GM18517 (cell line): ENCODE data around the gene LMOD2.

Source experiments
- ATAC-seq: cut with Tn5 transposase; IDR thresholded peaks from one replicate; pipeline ENCODE4 v1.9.1; 2021; ENCODE audit warnings: mild to moderate bottlenecking, moderate library complexity; ENCODE audit not compliant: unreplicated experiment

Gene LMOD2

DNA sequence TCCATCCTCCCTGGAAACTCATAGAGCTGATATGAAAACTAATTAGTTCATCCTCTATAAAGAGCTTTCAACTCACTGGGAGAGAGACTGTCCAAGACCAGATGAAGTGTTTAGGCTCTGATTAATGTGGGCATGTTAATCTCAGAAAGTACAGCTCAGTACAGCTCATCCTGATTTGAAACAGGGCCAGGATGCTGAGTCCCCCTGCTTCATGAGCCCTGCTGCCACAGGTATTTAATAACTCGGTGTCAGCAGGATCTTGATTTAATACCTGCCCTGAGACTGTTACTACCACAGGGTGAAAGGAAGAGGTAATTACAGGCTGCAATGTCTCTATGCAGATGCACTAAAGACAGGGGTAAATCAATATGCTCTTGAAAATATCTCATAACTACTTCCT is 10.8 kb downstream of the LMOD2 start:
- ATAC-seq = no peak

DNA sequence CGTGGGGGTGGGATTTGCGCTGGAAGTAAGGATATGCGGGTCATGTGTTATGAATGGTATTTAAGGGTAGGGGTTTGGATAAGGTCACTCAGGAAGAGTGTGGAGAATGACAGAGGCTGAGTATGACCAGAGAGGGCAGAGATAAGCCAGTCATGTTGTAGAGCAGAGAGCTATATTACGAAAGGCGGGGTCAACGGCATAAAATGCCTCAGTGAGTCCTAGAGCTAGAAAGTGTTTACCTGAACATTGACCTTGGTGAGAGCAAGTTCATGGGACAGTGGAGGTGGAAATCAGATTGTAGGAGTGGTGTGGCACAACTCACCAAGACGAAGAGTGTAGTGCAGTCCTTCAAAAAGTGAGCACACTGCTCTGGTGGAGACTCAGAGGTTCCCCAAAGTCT is 13.8 kb downstream of the LMOD2 start:
- ATAC-seq = no peak

DNA sequence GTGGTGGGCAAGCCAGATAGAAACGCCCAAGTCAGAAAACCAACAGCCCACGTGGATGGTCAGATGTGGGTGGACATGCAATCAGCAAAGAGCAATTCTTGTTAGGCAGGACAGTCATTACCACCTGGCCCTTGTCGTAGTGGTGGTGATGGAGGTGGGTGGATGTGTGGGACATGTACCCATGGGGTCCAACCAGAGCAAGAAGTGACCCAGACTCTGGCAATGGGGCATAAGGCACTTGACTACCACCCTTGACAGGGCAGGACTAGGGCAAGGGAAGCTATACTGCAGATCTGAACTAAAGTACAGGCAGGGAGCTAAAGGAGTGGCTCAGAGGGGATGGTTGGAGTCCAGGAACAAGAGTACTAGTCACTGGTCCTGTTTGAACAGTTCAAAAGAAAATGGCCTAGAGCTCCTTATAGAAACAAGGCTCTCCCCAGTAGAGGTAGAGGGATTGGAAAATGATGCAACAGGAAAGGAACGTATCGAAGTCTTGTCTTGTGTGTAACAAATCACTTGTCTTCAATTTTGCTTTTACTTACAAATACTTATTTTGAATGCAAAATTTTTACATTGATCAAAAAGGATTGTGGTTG is 17.6 kb downstream of the LMOD2 start:
- no peak for ATAC-seq

DNA sequence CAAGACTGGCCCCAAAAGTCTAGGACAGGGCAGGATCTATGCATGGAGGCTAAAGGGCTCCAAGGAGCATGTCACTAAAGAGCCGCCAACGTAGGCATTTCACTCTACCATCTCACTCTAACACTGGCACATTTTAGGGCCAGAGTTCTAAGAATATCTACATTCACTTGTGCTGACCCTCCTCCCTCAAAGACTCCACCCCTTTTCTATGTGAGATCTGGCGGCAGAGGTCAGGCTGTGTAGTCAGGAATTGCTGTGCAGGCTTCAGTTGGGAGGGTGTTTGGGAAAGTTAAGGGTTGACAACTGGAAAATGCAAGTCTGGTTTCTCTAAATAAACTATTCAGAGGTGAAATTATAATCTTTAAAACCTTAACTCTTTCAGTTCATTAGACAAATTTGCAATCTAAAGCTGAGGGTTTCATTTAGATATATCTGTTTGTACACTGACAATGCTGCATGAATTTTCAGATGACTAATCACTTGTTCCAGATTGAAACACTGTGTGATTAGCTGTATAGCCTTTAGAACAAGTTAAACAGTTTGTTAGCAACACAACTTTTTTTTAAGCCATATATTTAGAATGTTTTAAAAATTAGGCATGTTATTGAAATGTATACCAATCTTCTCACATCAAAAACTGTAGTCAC is 18.2 kb downstream of the LMOD2 start:
- ATAC-seq = no peak

DNA sequence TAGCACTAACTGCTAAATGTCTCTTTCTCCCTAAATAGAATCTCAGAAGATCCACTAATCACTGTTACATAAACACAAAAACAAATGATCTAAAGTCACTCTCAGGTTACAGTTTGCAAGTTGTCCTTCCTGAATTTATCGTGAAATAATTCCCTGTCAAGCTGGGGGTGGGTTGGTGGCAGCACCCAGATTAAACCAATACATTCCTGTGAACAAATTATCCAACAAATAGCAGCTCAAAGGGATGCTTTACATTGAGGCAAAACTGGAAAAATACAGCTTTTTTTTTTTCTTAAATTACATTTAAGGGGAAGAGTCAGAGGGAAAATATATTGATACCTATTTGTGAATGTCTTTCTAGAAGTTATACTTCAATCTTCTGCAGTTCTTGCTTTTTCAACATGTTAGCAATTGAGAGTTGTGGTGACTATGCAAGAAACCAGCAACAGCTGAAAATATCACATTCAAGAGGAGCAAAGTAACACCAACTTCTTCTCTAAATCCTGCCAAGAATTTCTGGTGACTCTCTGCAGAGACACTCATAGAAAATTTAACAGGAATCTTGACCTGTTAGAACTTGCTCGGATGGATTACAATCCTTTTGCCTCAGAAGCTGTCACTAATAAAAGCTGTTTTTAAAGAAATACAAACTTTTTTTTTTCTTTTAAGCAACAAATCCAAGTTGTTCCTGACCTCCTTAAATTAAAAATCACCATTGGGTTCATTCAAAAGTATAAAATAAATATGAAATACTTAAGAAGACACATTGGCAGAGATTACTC is 18.9 kb downstream of the LMOD2 start:
- no peak for ATAC-seq

DNA sequence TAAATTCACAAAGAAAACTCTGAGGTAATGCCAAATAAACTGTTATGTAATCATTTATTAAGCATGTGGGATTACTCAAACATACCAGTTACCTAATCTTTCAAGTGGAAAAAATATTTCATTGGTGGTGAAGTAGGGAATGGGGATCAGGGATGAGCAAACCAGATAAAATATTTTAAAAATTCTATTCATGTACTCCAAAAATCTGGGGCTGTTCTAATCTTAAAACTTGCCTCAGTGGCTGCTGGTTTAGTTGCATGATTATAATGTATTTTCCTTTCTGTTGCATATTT is 19.5 kb downstream of the LMOD2 start:
- no peak for ATAC-seq

DNA sequence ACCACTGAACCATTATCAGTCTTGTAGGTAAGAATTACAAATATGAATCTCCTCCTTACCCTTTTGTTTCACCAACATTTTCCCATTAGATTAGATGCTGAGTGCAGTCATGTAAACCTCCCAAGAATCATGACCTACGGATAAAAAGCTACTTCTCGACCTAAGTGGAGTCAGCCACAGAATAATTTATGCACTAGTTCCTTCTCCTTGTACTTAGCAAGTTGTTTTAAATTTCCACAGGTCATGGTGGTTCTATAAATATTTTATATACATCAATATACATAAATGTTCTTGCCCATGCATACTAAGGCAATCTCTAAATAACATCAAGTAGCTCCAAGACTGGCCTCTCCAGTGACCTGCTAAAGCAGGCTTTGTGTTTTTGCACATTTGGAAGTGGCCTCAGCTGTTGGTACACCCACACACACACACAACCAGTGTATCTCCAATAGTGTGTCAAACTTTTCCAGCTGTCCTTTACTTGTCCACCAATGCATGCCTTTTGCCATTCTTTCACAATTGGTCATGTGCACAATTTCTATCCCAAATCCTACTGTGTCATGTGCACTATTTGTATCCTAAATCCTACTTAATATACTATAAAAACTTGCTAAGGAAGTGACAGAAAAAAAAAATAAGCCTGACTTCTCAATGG is 21.5 kb downstream of the LMOD2 start:
- no peak for ATAC-seq

DNA sequence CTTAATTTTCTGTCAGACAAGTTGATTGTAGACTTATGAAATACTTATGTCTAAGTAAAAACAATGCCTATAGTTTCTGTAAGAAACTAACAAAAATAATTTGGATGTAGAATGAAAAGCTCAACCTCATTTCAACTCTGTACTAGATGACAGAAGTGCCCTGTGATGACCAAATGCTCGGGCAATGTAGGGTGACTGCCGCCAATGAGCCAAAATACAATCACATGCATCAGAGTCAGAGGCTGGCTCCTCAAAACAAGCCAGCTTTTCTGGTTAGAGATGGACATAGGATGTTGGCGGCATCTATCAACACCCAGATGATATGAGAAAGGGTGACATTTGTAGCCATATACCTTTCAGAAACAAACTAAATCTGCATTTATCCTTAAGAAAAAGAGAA is 23.9 kb downstream of the LMOD2 start:
- no peak for ATAC-seq

DNA sequence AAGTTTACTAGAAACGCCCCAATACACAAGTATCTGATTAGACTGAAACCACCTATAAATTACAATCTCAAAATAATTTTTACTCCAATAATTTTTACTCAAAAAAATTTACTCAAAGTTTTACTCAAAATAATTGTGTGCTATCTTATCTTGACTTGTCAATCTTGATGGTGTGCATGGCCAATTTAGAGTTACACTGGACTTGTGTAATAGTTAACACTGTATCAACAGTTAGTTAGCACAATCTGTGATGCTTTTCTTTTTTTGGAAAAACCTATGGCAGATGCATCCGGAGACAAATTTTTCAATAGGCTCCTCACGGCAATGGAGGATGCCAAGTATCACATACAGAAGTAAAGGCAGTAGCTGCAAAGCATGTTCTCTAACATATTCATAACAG is 24.9 kb downstream of the LMOD2 start:
- ATAC-seq = no peak

DNA sequence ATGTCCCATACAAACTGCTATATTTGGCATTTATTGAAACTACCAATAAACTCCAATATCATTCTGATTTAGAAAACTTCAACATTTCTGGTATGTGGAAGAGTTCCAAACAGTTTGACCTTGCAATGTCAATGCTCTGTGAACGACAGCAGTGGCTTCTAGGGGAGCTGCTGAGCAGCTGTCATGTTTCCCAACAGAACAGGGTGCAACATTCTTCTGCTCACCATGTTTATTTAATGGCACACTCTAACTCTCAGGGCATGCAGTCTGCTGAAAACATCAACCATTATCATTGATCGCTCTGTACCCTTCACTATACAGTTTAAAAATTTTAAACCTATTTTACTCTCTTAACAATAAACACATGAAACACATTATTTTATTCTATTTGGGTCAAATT is 25.9 kb downstream of the LMOD2 start:
- ATAC-seq = no peak

DNA sequence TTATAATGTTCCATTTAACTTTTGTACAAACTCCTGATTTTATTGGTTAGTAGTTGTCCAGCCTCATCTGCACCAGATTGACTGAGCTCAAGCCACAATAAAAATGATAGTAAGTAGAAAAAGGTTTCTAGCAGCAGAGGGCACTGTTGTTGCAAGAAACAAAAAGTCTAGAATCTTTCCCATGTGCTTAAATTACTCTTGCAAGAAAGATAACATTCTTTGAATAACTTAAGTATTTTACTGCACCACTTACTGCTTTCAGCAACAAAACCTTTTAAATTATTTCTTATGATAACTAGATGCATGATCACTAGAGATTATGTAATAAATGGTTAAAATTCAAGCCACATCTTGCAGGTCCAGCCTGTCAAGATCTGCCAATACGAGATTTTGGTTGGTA is 27.0 kb downstream of the LMOD2 start:
- peak; percentile 67 for ATAC-seq

DNA sequence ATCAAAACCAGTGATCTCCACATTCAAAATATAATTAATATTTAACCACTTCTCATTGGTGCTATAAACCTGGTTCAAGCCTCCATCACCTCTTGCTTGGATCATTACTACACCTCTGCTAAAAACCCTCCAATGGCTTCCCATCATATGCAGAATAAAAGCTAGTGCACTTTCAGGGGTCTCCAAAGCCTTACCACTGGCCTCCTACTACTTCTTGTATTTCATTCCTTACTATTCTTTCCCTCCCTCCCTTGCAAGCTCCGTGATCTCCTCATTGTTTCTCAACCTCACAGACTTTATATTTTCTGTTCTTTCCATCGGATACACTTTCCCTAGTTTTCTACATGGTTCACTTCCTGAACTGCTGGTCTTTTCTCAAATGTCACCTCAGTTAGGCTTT is 31.5 kb downstream of the LMOD2 start:
- ATAC-seq = no peak

DNA sequence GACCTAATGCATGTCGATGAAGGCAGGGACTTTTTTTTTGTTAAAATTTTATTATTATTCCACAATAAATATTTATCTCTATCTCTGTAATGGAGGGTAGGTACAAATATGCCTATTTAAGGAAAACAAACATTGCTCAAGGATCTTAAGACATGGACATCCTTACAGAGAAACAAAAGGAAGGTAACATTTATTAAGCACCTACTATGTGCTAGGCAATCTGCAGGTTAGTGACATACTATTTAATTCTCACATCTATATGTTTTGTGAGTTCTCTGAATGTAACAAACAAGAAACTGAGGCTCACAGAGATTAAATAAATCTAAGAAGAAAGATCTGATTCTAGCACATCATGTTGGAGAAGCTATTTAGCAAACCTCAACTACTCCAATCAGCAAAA is 32.1 kb downstream of the LMOD2 start:
- ATAC-seq = no peak

DNA sequence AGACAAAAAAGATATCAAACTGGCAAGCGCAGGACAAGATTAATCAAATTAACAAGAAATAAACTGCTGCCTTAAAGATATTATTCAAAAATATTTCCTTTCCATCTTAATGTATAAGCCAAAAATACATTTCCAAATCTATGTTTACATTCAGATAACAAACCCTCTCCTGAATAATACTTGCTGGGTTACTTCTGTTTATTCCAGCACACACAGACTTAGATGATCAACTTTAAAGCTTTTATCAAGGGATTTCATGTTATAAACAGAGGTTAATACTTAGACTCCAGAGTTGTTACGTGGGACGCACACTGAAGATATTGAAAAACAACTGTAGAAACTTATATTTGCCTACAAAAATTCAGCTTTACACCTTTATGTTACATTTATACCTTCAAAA is 33.6 kb downstream of the LMOD2 start:
- no peak for ATAC-seq

DNA sequence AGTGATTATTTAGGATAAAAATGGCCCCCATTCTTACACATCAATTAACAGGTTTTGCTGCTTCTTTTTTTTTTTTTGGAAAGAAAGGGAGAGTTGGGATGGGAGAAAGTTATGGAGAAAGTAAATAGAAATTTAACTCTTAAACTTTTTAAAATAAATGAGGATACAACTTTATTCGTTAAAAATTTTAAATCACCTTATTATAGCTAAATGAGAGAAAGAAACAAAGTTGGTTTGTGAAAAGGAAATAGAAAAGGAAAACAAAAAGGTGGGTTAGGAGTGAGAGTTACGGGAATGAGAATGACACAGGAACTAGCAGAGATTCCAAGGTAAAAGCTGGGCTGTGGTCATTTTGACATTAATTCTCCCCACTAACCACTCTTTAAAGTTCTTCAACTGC is 34.9 kb downstream of the LMOD2 start:
- ATAC-seq = no peak

DNA sequence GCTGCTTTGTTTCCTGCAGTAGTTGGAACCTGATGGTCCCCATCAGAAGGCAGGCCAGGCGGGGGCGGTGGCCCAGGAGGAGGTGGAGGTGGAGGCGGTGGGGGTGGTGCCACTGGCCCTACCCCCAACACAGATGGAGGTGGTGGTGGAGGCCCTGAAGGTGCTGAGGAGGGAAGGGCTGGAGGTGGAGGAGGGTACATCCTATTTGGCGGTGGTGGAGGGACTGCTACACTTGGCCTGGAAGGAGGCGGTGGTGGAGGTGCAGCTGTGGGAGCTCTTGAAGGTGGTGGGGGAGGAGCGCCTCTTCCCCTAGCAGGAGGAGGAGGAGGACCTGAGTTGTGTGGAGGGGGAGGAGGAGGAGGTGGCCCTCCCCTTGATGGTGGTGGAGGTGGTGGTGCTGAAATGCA is 36.8 kb downstream of the LMOD2 start:
- no peak for ATAC-seq

DNA sequence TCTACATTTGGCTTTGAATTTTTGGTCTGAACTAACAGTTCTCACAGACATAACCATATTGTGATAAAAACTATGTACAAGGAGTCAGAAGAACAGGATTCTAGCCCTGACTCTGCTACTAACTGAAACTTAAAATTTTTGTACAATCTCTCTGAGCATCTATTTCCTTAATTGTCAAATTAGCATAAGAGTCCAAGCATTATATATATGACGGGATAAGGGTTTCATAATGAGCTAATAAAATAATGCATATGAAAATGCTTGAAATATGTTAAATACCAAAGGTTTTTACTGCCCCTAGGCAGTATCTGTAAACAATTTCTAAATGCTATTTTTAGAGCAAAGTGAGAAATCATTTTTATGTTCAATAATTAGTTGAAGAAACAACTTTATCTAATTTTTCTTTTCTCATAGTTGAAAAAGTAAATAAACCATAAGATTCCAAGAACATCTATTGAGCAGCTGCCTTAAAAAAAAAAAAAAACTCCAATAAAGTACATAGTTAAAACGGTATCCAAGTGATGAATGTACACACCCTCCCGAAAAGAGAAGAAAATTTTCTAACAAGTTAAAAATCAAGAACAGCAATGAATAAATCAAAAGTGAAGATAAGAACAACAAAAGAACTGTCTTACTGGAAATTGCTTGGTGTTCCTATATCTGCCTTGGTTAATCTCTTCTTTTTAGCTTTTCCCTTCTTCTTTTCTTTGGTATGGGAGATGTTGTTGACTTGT is 40.4 kb downstream of the LMOD2 start:
- no peak for ATAC-seq

DNA sequence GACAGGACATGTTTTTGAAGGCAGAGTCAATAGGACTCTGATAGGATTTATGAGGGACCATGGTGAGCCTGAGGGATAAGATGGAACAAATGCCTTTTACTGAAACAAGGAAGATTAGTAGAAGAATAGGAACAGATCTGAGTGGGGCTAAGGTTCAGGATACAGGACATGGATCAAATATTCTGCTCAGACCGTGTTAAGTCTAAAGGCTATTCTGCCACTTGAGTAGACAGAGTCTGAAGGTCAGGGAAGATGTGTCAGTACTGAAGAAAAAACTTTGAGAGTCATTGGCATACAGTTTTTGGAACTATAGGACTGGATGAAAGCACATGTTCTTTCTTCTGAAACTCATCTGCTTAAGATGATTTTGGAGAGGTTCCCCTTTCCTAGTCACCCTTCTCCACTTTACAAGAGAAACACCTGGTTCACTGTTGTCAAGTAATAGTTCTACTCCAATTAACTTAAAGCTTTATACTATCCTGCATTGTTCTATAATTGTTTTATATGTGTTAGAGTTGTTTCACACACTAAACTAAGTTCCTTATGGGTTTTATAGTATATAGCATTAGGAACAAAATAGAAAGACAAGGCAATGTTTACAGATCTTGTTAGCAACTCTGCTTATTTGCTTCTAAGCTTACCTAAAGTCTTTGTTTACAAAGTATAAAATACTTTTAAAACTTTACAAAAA is 49.7 kb downstream of the LMOD2 start:
- no peak for ATAC-seq

DNA sequence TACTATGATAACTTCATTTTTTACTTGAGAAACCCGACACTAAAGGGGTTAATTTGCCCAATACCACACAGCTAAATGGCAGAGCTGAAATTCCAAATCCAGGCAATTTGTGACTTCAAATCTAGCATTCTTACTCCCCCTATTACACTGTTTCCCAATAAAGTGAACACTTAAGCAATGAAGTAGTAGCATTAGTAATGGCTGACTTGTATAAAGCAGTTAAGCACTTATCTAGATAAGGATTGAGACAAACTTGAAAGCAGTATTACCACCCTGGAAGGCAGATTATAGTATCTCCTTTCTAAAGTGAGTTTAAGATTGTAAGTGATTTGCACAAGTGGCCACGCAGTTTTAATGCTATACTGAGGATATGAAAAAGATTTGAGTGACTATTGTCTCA is 53.9 kb downstream of the LMOD2 start:
- no peak for ATAC-seq

DNA sequence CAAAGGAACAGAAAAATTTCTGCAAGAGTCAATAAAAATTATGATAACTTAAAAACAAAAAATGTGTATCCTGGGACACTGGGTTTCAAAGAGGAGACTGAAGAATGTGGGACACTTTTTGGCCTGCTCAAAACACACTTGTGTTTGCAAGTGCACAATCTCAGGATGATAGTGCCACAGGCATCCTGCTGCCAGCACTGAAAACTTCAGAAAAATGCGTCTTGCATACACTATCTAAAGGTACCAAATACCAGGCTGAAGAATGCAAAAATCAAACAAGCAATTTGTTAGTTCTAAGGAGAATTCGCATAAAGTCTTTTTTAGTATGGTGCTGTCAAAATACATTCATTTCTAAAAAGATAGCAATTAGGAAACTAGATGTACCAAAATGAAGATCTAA is 55.0 kb downstream of the LMOD2 start:
- ATAC-seq = no peak

DNA sequence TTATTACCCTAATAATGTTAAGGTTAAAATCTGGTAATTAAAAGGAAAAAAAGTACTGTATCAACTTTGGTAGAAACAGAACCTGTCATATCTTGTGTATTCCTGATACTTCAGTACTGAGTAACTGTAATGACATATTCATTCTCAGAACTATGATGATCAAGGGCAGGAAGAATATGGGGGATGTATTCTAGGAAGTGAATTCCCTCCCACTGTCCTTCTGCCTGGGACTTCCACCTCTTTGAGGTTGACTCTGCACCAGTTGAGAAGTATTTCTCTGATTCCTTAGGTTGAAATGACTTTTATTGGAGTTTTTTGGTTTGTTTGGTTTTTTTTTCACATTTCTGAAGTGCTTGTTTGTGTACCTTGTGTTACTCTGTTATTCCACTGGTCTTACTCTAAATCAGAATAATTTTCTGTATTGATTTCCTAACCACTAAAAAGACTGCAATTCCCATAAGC is 56.2 kb downstream of the LMOD2 start:
- no peak for ATAC-seq
